Activated CD4-positive, alpha-beta T cell treated with anti-CD3 and anti-CD28 coated beads for 48 hours (primary cell): ENCODE data around the gene SLC11A1.

Experiments
- DNase-seq: peaks from one replicate; pipeline ENCODE4 v3.0.0-alpha.2; 2020

Gene SLC11A1

DNA sequence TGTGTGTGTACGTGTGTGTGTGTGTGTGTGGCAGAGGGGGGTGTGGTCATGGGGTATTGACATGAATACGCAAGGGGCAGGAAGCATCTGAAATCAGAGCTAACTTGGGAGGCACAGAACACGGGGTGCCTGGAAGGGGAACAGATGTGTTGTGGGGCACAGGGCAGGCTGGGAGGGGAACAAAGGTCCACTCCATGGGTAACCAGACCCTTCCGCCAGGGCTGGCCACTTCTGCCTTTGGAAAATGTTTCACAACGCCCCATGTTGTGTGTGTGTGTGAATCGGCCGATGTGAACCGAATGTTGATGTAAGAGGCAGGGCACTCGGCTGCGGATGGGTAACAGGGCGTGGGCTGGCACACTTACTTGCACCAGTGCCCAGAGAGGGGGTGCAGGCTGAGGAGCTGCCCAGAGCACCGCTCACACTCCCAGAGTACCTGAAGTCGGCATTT, at the start of gene SLC11A1:
Gene SLC11A1 (plus strand): TSS at position 358 of the 451 bp plus-strand sequence. CDS start 96 bp downstream, outside the sequence.
- no peak for DNase-seq

DNA sequence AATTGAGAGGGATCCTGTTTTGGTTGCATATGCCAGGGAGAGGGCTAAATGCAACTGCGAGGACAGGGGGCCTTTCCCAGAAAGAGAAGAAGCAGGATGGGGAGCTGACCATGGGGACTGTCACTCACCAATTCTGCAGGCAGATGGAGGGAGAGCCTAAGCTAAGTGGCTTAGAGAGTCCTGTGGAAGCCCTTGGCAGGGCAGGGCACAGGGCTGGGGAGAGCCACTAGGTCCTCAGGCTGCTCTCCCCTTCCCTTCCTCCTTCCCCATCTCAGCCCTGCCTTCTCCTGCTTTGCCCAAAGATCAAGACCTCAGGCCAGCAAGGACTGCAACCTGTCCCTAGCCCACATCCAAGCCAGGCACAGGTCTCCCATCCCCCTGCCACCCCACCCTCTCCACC, 49.8 kb upstream of the SLC11A1 start:
- no peak for DNase-seq

GRCh38 chr2:218332920-218333645, 49.0 kb upstream of the SLC11A1 start:
- no peak for DNase-seq

DNA sequence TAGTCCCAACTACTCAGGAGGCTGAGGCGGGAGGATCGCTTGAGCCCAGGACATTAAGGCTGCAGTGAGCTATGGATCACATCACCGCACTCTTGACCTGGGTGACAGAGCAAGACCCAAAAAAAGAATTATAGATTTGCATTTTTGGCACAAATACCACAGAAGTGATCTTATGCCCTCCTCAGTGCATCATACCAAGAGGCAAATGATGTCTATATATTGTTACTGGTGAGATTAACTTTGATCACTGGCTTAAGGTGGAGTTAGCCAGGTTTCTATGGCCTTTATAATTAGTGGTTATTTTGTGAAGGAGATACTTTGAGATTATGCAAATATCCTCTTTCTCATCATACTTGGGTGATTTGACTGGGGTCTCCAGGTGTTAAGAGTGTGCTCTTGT, 47.5 kb upstream of the SLC11A1 start:
- no peak for DNase-seq

DNA sequence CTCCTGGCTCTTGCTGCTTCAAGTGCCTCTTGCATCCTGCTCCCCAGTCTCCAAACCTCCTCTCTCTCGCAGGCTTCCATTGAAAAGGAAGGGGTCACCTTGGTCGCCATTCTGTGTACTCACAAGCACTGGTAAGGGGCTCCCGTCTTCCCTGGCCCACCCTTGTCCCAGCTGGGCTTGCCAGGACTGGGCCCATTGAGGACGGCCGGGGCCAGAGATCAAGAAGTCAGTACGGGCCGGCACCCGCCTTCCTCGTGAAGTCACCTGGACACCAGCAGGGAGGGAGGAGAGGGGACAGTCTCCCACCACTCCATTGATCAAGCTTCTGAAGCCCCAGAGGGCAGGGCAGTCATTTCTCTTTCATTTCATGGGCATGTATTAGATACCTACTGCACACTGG, 41.4 kb upstream of the SLC11A1 start:
- DNase-seq = no peak

GRCh38 chr2:218341381-218341780, 40.7 kb upstream of the SLC11A1 start:
- no peak for DNase-seq

DNA sequence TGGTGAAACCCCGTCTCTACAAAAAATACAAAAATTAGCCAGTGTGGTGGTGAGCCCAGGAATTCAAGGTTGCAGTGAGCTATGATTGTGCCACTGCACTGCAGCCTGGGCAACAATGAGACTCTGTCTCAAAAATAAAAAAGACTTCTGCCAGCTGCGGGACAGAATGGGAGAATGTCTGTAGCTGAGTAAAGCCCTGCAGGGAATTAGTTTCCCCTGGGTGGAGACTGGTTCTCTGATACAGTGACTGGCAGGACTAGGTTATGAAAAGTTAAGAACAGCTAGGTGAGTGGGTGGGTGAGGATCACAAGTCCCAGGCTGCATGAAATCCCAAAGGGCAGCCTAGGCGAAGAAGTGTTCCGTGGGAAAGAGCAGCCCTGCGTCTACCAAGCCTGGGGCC, 39.2 kb upstream of the SLC11A1 start:
- DNase-seq = no peak

DNA sequence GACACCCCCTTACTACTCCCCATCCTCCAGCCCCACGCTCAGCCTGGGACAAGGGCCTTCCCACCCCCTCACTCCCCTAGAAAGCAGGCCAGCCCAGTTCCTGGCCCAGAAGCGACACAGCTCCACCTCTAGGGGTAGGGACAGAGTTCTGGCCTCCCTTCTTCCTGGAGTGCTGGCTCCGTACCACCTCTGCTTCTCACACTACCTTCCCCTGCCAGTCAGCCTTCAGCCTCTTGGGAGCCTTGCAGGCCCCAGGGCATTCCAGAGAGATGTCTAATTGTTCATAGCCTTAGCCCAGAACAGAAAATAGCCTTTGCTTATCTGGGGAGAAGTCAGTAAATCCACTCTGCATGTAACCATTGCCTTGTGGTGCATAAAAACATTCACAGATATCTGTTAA, 38.5 kb upstream of the SLC11A1 start:
- no peak for DNase-seq

GRCh38 chr2:218344090-218344754, 37.9 kb upstream of the SLC11A1 start:
- no peak for DNase-seq

GRCh38 chr2:218344755-218345417, 37.2 kb upstream of the SLC11A1 start:
- DNase-seq = no peak

GRCh38 chr2:218345491-218346236, 36.4 kb upstream of the SLC11A1 start:
- no peak for DNase-seq

DNA sequence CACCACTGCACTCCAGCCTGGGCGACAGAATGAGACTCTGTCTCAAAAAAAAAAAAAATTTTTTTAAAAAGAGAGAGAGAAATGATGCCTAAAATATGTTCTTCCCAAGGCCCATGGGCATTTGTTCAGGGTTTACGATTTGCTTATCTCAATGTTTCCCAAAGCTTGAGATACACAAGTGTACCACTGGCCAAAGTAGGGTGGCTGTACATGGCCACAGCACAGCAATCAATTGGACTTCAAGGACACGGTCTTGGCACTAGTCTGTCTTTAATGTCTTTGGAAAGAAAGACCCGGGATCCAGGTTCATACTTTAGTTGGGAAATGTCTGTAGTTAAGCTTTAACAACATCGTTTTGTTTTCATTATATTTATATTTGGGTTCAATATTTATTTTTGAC, 34.9 kb upstream of the SLC11A1 start:
- no peak for DNase-seq

GRCh38 chr2:218354045-218354444, 28.0 kb upstream of the SLC11A1 start:
- no peak for DNase-seq

GRCh38 chr2:218354850-218355443, 27.1 kb upstream of the SLC11A1 start:
- DNase-seq = no peak

- DNase-seq = no peak
Observed at GRCh38 chr2:218357236-218358177, 24.6 kb upstream of the SLC11A1 start.

- no peak for DNase-seq
Observed at GRCh38 chr2:218360453-218360852, 21.6 kb upstream of the SLC11A1 start.

GRCh38 chr2:218362606-218363005, 19.5 kb upstream of the SLC11A1 start:
- DNase-seq = no peak

DNA sequence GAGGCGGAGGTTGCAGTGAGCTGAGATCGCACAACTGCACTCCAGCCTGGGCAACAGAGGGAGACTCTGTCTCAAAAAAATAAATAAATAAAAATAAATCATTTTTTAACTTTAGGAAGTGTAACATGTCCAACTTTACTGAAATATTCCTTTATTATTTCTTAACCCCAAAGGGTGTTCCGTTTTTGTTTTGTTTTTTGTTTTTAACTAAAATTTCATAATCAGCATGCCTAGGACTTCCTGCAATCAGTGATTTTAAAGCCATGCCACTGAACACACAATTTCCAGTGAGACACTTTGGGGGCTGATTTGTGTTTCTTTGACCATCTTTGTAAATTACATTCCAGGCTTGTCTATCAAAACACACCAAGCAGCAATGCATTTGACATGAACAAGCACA, 18.3 kb upstream of the SLC11A1 start:
- no peak for DNase-seq

GRCh38 chr2:218364196-218364595, 17.9 kb upstream of the SLC11A1 start:
- no peak for DNase-seq

DNA sequence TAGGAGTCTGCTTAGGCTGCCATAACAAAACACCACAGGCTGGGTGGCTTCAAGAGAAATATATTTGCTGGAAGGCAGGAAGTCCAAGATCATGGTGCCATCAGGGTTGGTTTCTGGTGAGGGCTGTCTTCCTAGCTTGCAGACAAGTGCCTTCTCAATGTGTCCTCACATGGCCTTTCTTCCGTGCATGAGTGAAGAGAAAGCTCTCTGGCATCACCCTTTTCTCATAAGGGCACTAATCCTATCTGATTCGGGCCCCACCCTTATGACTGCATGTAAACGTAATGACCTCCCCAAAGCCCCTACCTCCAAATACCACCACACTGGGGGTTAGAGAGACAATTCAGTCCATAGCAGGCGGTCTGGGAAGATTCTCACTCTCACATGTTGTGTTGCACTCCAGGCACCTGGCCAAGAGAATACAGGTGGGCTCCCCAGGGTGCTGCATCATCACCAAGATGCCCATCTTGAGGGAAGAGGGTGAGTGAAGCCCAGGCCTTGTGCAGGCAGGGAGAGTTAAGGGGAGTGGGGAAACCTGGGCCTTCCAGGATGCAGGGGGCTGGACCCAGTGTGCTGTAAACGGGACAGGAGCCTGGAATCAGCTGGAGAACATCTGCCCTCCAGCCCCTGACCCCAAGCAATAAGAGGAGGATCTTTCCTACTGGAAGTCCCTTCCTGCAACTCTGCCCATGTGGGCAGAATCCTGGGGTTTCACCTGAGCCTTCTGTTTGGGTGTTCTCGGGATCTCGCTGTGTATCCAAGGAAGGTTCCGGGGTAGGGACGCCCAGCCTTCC, 15.3 kb upstream of the SLC11A1 start:
- DNase-seq = no peak
